Pancreas (tissue), 10 donors: ENCODE measurements around the gene CSNK1A1. TPM values are rescaled to one million over a fixed set of nuclear protein-coding genes. Genes with fewer than 3 reads are reported as not detected.
"Not testable (repeated sequence)": the region's sequence is repeated elsewhere in the genome, so short reads cannot be mapped to it uniquely, and the experiment has no call there.

Experiments
- ATAC-seq, 4 donors: fragments of 200-7000 bp; cut with Tn5 transposase; one replicate each; pipeline versions ENCODE4 v1.8.0 to v1.9.1; 2020; ENCODE audit warnings: mild to moderate bottlenecking in 4 of 4, moderate library complexity in 4 of 4
- DNase-seq, 6 donors: peaks; one replicate each; pipeline ENCODE4 v3.0.0-alpha.2; 2020
- FAIRE-seq: peaks from 2 replicates; lab custom pipeline; 2012; peaks lifted over from hg19 to GRCh38; lab: Jason Lieb, UNC
- H3K27ac ChIP-seq, 4 donors: fragments of 200-600 bp; sonication (generic); 1 replicate in 3 of 4; 2 replicates in 1 of 4; pipeline versions ENCODE4 v1.5.0 to v1.8.0; 2020
- H3K27me3 ChIP-seq, 4 donors: fragments of 200-600 bp; one replicate each; pipeline ENCODE4 v1.8.0; 2021
- H3K36me3 ChIP-seq, 3 donors: fragments of 200-600 bp; sonication (generic) in 1 of 3; one replicate each; pipeline versions ENCODE4 v1.5.0 to v1.8.0; 2020 to 2021
- H3K4me1 ChIP-seq, 3 donors: fragments of 200-600 bp; one replicate each; pipeline ENCODE4 v1.8.0; 2021
- H3K4me3 ChIP-seq, 4 donors: fragments of 200-600 bp; sonication (generic) in 2 of 4; one replicate each; pipeline versions ENCODE4 v1.5.0 to v1.8.0; 2020 to 2021
- H3K9me3 ChIP-seq, 4 donors: fragments of 200-600 bp; one replicate each; pipeline ENCODE4 v1.8.0; 2021
- WGBS, 2 donors: extraction: QIAGEN DNeasy Blood & Tissue Kit; methylation state at CpG; one replicate each; pipeline ENCODE4 v1.1.7; 2013; 5-methylcytosine and 5-hydroxymethylcytosine counted together
- intact Hi-C, 3 donors: fragments of 100-400 bp; cut with DNase I; formaldehyde crosslinking; loops; one replicate each; pipeline versions ENCODE4 v1.11.1 to v1.14.2; 2022
- polyA plus RNA-seq, 2 donors: library from polyadenylated mRNA; stranded (reverse); fragments of 200-250 nt; gene quantifications; one replicate each; pipeline ENCODE4 v1.2.3, GENCODE V29; 2013
- total RNA-seq, 6 donors: library from RNA; stranded (reverse); fragmentation: NEBNext Ultra II Directional in 4 of 6; extraction: Animal tissue kit (Norgen Biotek cat#: 25700) in 4 of 6; gene quantifications; one replicate each; pipeline versions ENCODE4 v1.2.1 to v1.2.4, GENCODE V29; 2021 to 2023
- TF ChIP-seq, protein P1 (sequence below), 4 donors: fragments of 200-600 bp; sonication (generic) in 3 of 4; IDR thresholded peaks; one replicate each; pipeline versions ENCODE4 v1.5.0 to v1.8.0; 2021; ENCODE audit warnings: antibody characterized with exemption in 4 of 4
- donor health status: healthy with polysubstance abuse.
- donor health status: DM: no; HTN: no; CAD: no; lungs with moderate emphysema.
- donor health status: DM: no; HTN: no; CAD: no.
- donor health status: control.
- donor health status: control.
- donor health status: Bipolar disorder and iron deficiency.
- donor health status: DM: yes; HTN: yes; CAD: no.
- donor health status: DM: no; HTN: no; CAD: no.
- donor health status: DM: no; HTN: no; CAD: no.
- donor health status: DM: yes; HTN: yes; CAD: no.

Gene CSNK1A1
- total and polyA plus RNA-seq, 8 donors: 23.0 to 98.1 (median 74.1) TPM

DNA sequence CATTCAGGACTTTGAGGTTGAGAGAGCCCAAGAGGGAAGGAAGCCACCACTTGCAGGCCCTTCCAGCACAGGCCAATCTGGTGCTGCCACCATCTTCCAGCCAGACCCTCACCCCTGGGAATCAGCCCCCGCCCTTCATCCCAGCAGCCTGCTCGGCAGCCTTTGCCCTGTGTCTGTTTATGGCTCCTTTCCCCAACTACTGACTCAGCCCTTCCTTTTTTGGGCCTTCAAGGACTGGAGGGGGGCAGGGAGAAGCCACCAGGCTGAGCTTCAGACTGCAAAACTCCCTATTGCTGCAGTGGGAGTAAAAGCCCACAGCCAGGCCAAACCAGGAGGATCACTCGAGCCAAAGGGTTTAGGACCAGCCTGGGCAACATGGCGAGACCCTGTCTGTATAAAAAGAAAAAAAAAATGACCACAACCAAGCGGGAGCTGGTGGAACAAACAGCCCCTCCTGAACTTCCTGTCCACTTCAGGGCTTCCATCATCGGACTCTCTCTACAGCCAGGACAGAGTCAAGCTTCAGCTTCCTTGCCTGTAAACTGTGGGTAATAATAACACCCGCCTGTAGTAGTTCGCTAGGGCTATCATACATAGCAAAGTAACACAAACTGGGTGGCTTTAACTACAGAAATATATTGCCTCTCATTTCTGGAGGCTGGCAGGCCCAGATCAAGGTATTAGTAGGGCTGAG is 86.3 kb downstream of the CSNK1A1 start:
- no peaks in the 10 kb centered on the region for H3K27me3 ChIP-seq
- H3K27ac ChIP-seq: peak overlapping the region in 1 of 4 donors; percentile 37
- FAIRE-seq (no peak), ATAC-seq (peak in 3 of 4 donors; percentile 70 to 92 (median 79)), DNase-seq (no peak)
- no peaks in the 10 kb centered on the region for H3K36me3 ChIP-seq
- TF ChIP-seq, protein P1, sequence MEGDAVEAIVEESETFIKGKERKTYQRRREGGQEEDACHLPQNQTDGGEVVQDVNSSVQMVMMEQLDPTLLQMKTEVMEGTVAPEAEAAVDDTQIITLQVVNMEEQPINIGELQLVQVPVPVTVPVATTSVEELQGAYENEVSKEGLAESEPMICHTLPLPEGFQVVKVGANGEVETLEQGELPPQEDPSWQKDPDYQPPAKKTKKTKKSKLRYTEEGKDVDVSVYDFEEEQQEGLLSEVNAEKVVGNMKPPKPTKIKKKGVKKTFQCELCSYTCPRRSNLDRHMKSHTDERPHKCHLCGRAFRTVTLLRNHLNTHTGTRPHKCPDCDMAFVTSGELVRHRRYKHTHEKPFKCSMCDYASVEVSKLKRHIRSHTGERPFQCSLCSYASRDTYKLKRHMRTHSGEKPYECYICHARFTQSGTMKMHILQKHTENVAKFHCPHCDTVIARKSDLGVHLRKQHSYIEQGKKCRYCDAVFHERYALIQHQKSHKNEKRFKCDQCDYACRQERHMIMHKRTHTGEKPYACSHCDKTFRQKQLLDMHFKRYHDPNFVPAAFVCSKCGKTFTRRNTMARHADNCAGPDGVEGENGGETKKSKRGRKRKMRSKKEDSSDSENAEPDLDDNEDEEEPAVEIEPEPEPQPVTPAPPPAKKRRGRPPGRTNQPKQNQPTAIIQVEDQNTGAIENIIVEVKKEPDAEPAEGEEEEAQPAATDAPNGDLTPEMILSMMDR (IDR thresholded peaks at IDR 0.05): no peak
- H3K9me3 ChIP-seq: no peaks in the 10 kb centered on the region
- intact Hi-C loops: no loop called here
- WGBS, 2 donors: 81% methylated on average over 8 of the region's 8 CpGs
- H3K4me3 ChIP-seq: no peak overlapping the region
- H3K4me1 ChIP-seq: peaks cover 0 to 5% (median 0%) of the 10 kb centered on the region in 3 donors

DNA sequence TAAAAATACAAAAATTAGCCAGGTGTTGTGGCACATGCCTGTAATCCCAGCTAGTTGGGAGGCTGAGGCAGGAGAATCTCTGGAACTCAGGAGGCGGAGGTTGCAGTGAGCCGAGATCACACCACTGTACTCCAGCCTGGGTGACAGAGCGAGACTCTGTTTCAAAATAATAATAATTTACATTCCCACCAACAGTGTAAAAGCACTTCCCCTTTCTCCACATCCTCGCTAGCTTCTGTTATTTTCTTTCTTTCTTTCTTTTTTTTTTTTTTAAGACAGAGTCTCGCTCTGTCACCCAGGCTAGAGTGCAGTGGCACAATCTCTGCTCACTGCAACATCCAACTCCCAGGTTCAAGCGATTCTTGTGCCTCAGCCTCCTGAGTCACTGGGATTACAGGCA is 89.3 kb downstream of the CSNK1A1 start:
- H3K4me1 ChIP-seq, H3K4me3 ChIP-seq, H3K36me3 ChIP-seq, H3K9me3 ChIP-seq, DNase-seq, H3K27ac ChIP-seq, ATAC-seq, FAIRE-seq, intact Hi-C loops, H3K27me3 ChIP-seq: not testable (repeated sequence)
- 97 to 98% methylated on average over 6 of the region's 6 CpGs for WGBS, 2 donors

DNA sequence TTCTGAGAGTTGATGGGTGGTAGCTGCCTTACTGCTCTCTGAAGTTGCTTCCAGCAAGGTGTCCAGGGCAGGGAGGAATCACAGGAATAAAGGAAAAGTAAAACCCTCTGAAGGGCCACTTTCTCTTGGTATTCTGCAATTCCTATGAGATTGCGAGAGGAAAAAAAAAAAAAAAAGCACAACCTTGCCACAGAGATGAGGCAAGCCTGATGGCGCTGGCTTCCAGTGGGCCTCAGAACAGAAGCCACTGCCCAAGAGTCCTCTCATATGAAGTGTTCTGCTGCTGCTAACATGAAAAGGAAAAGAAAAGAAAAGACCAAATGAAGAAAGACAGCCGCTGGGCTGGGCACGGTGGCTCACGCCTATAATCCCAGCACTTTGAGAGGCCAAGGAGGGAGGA is 91.3 kb downstream of the CSNK1A1 start:
- 98 to 99% methylated on average over 5 of the region's 5 CpGs for WGBS, 2 donors
- DNase-seq: no peak
- Histone ChIP-seq H3K27me3 (no peaks in the 10 kb centered on the region), H3K27ac (no peak overlapping the region), H3K9me3 (no peaks in the 10 kb centered on the region), H3K4me3 (no peak overlapping the region), H3K4me1 (peaks cover 0 to 4% (median 0%) of the 10 kb centered on the region in 3 donors), H3K36me3 (no peaks in the 10 kb centered on the region)
- intact Hi-C loops: no loop called here
- no peak for ATAC-seq
- FAIRE-seq: no peak
- TF ChIP-seq, protein P1 (IDR thresholded peaks at IDR 0.05): no peak

DNA sequence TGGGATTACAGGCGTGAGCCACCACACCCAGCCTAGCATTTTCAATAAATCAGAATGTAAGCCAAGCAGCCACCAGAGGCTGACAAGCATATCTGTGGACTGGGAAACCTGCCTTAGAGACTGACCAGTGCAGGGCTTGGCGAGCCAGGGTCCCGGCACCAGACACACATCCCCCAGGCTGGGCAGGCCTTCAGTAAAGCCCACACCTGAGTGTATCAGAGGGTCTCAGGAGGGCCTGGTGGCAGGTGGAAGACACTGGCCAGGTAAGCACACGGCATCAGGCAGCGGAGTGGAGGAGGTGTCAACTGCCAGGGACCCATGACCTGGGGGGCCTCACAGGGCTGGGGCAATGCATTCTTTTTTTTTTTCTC is 93.9 kb downstream of the CSNK1A1 start:
- H3K27ac ChIP-seq: peak overlapping the region in 1 of 4 donors; percentile 12
- FAIRE-seq (no peak), DNase-seq (no peak), ATAC-seq (no peak)
- no peaks in the 10 kb centered on the region for H3K27me3 ChIP-seq
- H3K4me1 ChIP-seq: peaks cover 3 to 15% (median 4%) of the 10 kb centered on the region in 3 donors
- no peak overlapping the region for H3K4me3 ChIP-seq
- no peaks in the 10 kb centered on the region for H3K36me3 ChIP-seq
- intact Hi-C loops: no loop called here
- TF ChIP-seq, protein P1 (IDR thresholded peaks at IDR 0.05): no peak
- H3K9me3 ChIP-seq: no peaks in the 10 kb centered on the region
- WGBS, 2 donors: 96 to 99% methylated on average over 5 of the region's 5 CpGs

DNA sequence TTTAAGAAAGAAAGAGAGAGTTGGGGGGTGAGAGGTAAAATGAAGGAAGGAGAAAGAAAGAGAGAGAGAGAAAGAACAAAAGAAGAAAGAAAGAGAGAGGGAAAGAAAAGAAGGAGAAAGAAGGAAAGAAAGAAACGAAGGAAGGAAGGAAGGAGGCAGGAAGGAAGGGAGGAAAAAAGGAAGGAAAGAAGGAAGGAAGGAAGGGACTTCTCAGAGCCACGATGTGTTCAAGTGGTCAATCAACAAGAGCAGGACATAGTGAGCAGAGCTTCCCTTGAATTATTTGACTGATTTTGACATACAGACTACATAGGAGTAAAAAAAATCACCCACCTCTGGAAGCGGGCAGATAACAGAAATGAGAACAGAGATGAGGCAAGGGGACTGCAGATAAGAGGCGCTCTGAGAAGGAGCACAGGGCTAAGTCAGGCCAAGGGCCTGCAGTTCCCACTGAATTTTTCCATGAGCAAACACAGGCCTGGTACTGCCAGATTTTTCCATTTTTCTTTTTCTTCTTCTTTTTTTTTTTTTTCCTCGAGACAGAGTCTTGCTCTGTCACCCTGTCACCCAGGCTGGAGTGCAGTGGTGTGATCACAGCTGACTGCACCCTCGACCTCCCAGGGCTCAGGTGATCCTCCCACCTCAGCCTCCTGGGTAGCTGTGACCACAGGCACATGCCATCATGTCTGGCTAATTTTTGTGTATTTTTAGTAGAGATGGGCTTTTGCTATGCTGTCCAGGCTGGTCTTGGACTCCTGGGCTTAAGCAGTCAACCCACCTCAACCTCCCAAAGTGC is 94.4 kb downstream of the CSNK1A1 start:
- Histone ChIP-seq H3K4me3 (no peak overlapping the region), H3K27me3 (no peaks in the 10 kb centered on the region), H3K4me1 (peaks cover 3 to 21% (median 10%) of the 10 kb centered on the region in 3 donors), H3K36me3 (no peaks in the 10 kb centered on the region), H3K9me3 (no peaks in the 10 kb centered on the region), H3K27ac (peak overlapping the region in 1 of 4 donors; percentile 12)
- ATAC-seq: peak in 2 of 4 donors; percentile 19 to 32
- TF ChIP-seq, protein P1 (IDR thresholded peaks at IDR 0.05): no peak
- 46 to 50% methylated on average over 6 of the region's 6 CpGs for WGBS, 2 donors
- DNase-seq: no peak
- intact Hi-C loops: no loop called here
- no peak for FAIRE-seq
